MCF 10A (cell line): ENCODE data around the gene ZNF664. TPM values are rescaled to one million over a fixed set of nuclear protein-coding genes. Genes with fewer than 3 reads are reported as not detected.

Experiments used
- BruUV-seq: library from RNA; stranded (reverse); fragments of 400-500 nt; replicated peaks from 2 replicates; lab custom pipeline; 2021; lab: Mats Ljungman, UMichigan
- CTCF ChIA-PET: fragments of 300-600 bp; sonication (Branson Sonifier 250); formaldehyde crosslinking; extraction: SDS; loops from one replicate; lab custom pipeline; 2021; ENCODE audit warnings: antibody characterized with exemption, inconsistent platforms; lab: Yijun Ruan, JAX
- POLR2A ChIA-PET: fragments of 300-600, 350-650 bp; sonication (Branson Sonifier 250); formaldehyde crosslinking; extraction: SDS; loops from one replicate; lab custom pipeline; 2020; ENCODE audit warnings: antibody characterized with exemption, inconsistent platforms; lab: Yijun Ruan, JAX
- DNase-seq: peaks from one replicate; pipeline ENCODE4 v3.0.0-alpha.2; 2018; ENCODE audit not compliant: unreplicated experiment
- H3K27ac Mint-ChIP-seq: one replicate; pipeline ENCODE4 v1.8.0; 2022; ENCODE audit warnings: mild to moderate bottlenecking, low read depth, mixed read lengths; ENCODE audit not compliant: unreplicated experiment
- H3K27me3 Mint-ChIP-seq: one replicate; pipeline ENCODE4 v1.8.0; 2022; ENCODE audit warnings: mixed read lengths; ENCODE audit not compliant: insufficient read depth, unreplicated experiment
- H3K36me3 Mint-ChIP-seq: one replicate; pipeline ENCODE4 v1.8.0; 2022; ENCODE audit warnings: mild to moderate bottlenecking, moderate library complexity, mixed read lengths; ENCODE audit not compliant: insufficient read depth, unreplicated experiment
- H3K4me1 Mint-ChIP-seq: one replicate; pipeline ENCODE4 v1.8.0; 2022; ENCODE audit warnings: mixed read lengths; ENCODE audit not compliant: insufficient read depth, unreplicated experiment
- H3K4me3 Mint-ChIP-seq: one replicate; pipeline ENCODE4 v1.8.0; 2022; ENCODE audit warnings: mild to moderate bottlenecking, moderate library complexity, mixed read lengths; ENCODE audit not compliant: unreplicated experiment
- H3K9me3 Mint-ChIP-seq: one replicate; pipeline ENCODE4 v1.8.0; 2022; ENCODE audit warnings: mixed read lengths; ENCODE audit not compliant: unreplicated experiment
- CTCF ChIP-seq: fragments of 200-600 bp; IDR thresholded peaks from one replicate; pipeline ENCODE4 v1.8.0; 2022; ENCODE audit warnings: antibody characterized with exemption, mild to moderate bottlenecking; ENCODE audit not compliant: unreplicated experiment
- intact Hi-C: fragments of 100-400 bp; cut with micrococcal nuclease; formaldehyde crosslinking; loops from 2 replicates; pipeline ENCODE4 v1.14.1; 2022
- total RNA-seq: library from RNA; stranded (reverse); gene quantifications from 2 replicates; pipeline ENCODE4 v1.2.3, GENCODE V29; 2022

ZNF664 gene
- total RNA-seq, 1 experiment from 2014 or later: 123 TPM

GRCh38 chr12:124002021-124002644, 29.1 kb downstream of the ZNF664 start:
- Mint-ChIP-seq H3K4me3 (no peak overlapping the region), H3K9me3 (no peaks in the 10 kb centered on the region), H3K4me1 (no peaks in the 10 kb centered on the region), H3K27ac (no peak overlapping the region), H3K36me3 (peaks cover 26% of the 10 kb centered on the region), H3K27me3 (no peaks in the 10 kb centered on the region)
- no peak for TF ChIP-seq CTCF
- BruUV-seq: no TSS peak
- POLR2A ChIA-PET: no interaction called here
- CTCF ChIA-PET: interaction anchor here (0.5 to 1.6 kb wide), 5 partner anchors 17 to 319 kb away, joined by 3 to 4 read pairs (median 3); no protein-coding TSS in a partner anchor
- DNase-seq: no peak
- intact Hi-C loops: no loop called here

GRCh38 chr12:124002654-124003053, 29.6 kb downstream of the ZNF664 start:
- ChIA-PET POLR2A (no interaction called here), CTCF (interaction anchor here (0.5 to 1.6 kb wide), 4 partner anchors 17 to 318 kb away, joined by 3 to 4 read pairs (median 3); no protein-coding TSS in a partner anchor)
- DNase-seq: no peak
- no peaks in the 10 kb centered on the region for H3K9me3 Mint-ChIP-seq
- peaks cover 26% of the 10 kb centered on the region for H3K36me3 Mint-ChIP-seq
- intact Hi-C loops: no loop called here
- TF ChIP-seq CTCF: no peak
- H3K27ac Mint-ChIP-seq: no peak overlapping the region
- peaks cover 3% of the 10 kb centered on the region for H3K4me1 Mint-ChIP-seq
- BruUV-seq: no TSS peak
- no peak overlapping the region for H3K4me3 Mint-ChIP-seq
- no peaks in the 10 kb centered on the region for H3K27me3 Mint-ChIP-seq

GRCh38 chr12:124004233-124004875, 31.3 kb downstream of the ZNF664 start:
- TF ChIP-seq CTCF: no peak
- Mint-ChIP-seq H3K4me1 (peaks cover 14% of the 10 kb centered on the region), H3K4me3 (no peak overlapping the region), H3K9me3 (no peaks in the 10 kb centered on the region), H3K36me3 (peaks cover 26% of the 10 kb centered on the region), H3K27ac (no peak overlapping the region), H3K27me3 (no peaks in the 10 kb centered on the region)
- BruUV-seq: no TSS peak
- CTCF ChIA-PET: interaction anchor here (0.7 to 1.3 kb wide), 3 partner anchors 8 to 20 kb away, joined by 3 read pairs; no protein-coding TSS in a partner anchor
- POLR2A ChIA-PET: interaction anchor here (1.4 kb wide), 1 partner anchor 10 kb away, joined by 4 read pairs; no protein-coding TSS in a partner anchor
- DNase-seq: no peak
- intact Hi-C loops: no loop called here
